Esophagus muscularis mucosa (tissue), 4 donors: ENCODE measurements around the gene TMEM60. TPM values are rescaled to one million over a fixed set of nuclear protein-coding genes. Genes with fewer than 3 reads are reported as not detected.

Experiments used
- DNase-seq: peaks from one replicate; pipeline ENCODE4 v3.0.0-alpha.2; 2017; ENCODE audit errors: extremely low spot score
- H3K27ac ChIP-seq, 4 donors: fragments of 200-600 bp; sonication (generic); replicated peaks in 1 of 4; 1 replicate in 3 of 4; 2 replicates in 1 of 4; pipeline ENCODE4 v1.5.1; 2016 to 2019; ENCODE audit warnings: mild to moderate bottlenecking in 1 of 4
- H3K27me3 ChIP-seq, 4 donors: fragments of 200-600 bp; sonication (generic); one replicate each; pipeline versions ENCODE4 v1.5.1 to v1.6.0; 2016 to 2019
- H3K36me3 ChIP-seq, 4 donors: fragments of 200-600 bp; sonication (generic); one replicate each; pipeline ENCODE4 v1.5.1; 2016 to 2019
- H3K4me1 ChIP-seq, 4 donors: fragments of 200-600 bp; sonication (generic); one replicate each; pipeline ENCODE4 v1.5.1; 2016 to 2019
- H3K4me3 ChIP-seq, 4 donors: fragments of 200-600 bp; sonication (generic); 1 replicate in 2 of 4; 2 replicates in 2 of 4; pipeline ENCODE4 v1.5.1; 2016 to 2019; ENCODE audit warnings: mild to moderate bottlenecking in 4 of 4, moderate library complexity in 1 of 4
- H3K9me3 ChIP-seq, 4 donors: fragments of 200-600 bp; sonication (generic); 1 replicate in 3 of 4; 2 replicates in 1 of 4; pipeline ENCODE4 v1.5.1; 2016 to 2019
- EP300 ChIP-seq: sonication (generic); formaldehyde crosslinking; IDR thresholded peaks from one replicate; pipeline ENCODE4 v1.6.1; 2017; ENCODE audit warnings: antibody characterized with exemption
- POLR2A ChIP-seq: fragments of 450-650 bp; IDR thresholded peaks from one replicate; pipeline ENCODE4 v1.6.1; 2017; ENCODE audit warnings: antibody characterized with exemption, moderate library complexity, mild to moderate bottlenecking, low read depth
- POLR2AphosphoS5 ChIP-seq, 2 donors: sonication (generic); formaldehyde crosslinking; IDR thresholded peaks; one replicate each; pipeline ENCODE4 v1.6.1; 2017; ENCODE audit warnings: antibody characterized with exemption in 2 of 2
- WGBS: methylation state at CpG from one replicate; pipeline ENCODE4 v1.1.5; 2018; 5-methylcytosine and 5-hydroxymethylcytosine counted together
- intact Hi-C: fragments of 100-400 bp; cut with DNase I; formaldehyde crosslinking; loops from one replicate; pipeline ENCODE4 v1.15.1; 2023
- total RNA-seq, 4 donors: library from RNA; depleted of rRNA; stranded (reverse); fragments of >200 nt; gene quantifications; one replicate each; pipeline versions ENCODE4 v1.1.0 to v1.2.1, GENCODE V29; 2016
- TF ChIP-seq, protein P1 (sequence below), 3 experiments: fragments of 200-600 bp in 2 of 3; fragments of 450-650 bp in 1 of 3; sonication (generic) in 2 of 3; IDR thresholded peaks; one replicate each; pipeline ENCODE4 v1.5.1; 2017 to 2019; ENCODE audit warnings: antibody characterized with exemption in 3 of 3, mild to moderate bottlenecking in 2 of 3, moderate library complexity in 1 of 3

Gene TMEM60
- total RNA-seq, 4 donors from 2014 or later = 9.6 to 15.9 (median 12.7) TPM

DNA sequence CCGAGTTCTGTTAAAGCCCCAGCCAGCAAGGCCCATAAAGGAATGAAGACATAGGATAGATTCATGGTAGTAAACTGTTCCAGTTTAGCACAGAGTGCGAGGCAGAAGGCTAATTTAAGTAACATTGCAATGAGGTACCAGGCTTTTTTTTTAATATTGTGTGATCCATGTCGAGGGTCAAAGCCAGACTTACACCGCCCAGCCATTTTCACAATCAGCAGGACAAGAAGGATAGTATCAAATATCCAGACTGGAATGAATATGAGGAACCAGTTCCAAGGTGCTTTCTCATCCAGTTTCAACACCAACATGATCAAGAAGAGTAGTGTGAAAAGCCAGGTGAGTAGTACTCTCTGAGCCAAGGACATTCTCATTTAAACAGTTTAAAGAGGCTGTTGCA, 4.2 kb downstream of the TMEM60 start:
- intact Hi-C loops = loop anchor here (10.0 kb wide), 1 partner anchor 259 kb away; the partner anchor contains the start of gene PTPN12
- no peak for DNase-seq
- 90% methylated on average over 4 of the region's 4 CpGs for WGBS
- no peaks in the 10 kb centered on the region for H3K27me3 ChIP-seq
- no peaks in the 10 kb centered on the region for H3K9me3 ChIP-seq
- peaks cover 24 to 36% (median 31%) of the 10 kb centered on the region in 4 donors for H3K4me1 ChIP-seq
- H3K36me3 ChIP-seq = peaks cover 0 to 19% (median 4%) of the 10 kb centered on the region in 4 donors
- H3K27ac ChIP-seq = no peak overlapping the region
- no peak for TF ChIP-seq EP300
- TF ChIP-seq POLR2AphosphoS5 (IDR thresholded peaks at IDR 0.05) = no peak
- TF ChIP-seq POLR2A = no peak
- TF ChIP-seq, protein P1, sequence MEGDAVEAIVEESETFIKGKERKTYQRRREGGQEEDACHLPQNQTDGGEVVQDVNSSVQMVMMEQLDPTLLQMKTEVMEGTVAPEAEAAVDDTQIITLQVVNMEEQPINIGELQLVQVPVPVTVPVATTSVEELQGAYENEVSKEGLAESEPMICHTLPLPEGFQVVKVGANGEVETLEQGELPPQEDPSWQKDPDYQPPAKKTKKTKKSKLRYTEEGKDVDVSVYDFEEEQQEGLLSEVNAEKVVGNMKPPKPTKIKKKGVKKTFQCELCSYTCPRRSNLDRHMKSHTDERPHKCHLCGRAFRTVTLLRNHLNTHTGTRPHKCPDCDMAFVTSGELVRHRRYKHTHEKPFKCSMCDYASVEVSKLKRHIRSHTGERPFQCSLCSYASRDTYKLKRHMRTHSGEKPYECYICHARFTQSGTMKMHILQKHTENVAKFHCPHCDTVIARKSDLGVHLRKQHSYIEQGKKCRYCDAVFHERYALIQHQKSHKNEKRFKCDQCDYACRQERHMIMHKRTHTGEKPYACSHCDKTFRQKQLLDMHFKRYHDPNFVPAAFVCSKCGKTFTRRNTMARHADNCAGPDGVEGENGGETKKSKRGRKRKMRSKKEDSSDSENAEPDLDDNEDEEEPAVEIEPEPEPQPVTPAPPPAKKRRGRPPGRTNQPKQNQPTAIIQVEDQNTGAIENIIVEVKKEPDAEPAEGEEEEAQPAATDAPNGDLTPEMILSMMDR (IDR thresholded peaks at IDR 0.05) = no peak
- H3K4me3 ChIP-seq = no peak overlapping the region

DNA sequence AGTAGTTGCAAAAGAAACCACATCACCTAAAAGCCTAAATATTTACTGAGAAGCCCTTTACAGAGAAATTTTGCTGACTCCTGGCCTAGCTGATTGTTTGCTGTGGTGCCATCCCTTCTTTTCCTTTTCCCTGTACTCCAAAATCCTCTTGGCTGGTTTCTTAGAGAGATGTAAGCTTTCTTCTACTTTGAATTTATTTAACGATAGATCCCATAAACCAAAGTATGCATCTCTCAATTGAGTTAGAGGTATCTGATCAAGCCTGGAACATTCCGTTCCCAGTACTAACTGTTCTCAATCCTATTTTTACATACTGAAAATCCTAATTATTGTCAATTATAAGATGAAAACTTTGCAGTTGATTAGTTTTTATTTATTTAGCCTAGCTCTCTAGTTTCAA, 6.3 kb downstream of the TMEM60 start:
- H3K9me3 ChIP-seq = no peaks in the 10 kb centered on the region
- no peak overlapping the region for H3K27ac ChIP-seq
- H3K4me3 ChIP-seq = no peak overlapping the region
- DNase-seq = no peak
- no peaks in the 10 kb centered on the region for H3K27me3 ChIP-seq
- H3K36me3 ChIP-seq = peaks cover 0 to 19% (median 4%) of the 10 kb centered on the region in 4 donors
- 91% methylated on average over 2 of the region's 2 CpGs for WGBS
- intact Hi-C loops = loop anchor here (10.0 kb wide), 1 partner anchor 257 kb away; the partner anchor contains the start of gene PTPN12
- H3K4me1 ChIP-seq = peaks cover 17 to 29% (median 24%) of the 10 kb centered on the region in 4 donors
- TF ChIP-seq POLR2AphosphoS5 (IDR thresholded peaks at IDR 0.05) (no peak), EP300 (no peak), POLR2A (no peak)
- TF ChIP-seq, protein P1 (IDR thresholded peaks at IDR 0.05) = no peak

DNA sequence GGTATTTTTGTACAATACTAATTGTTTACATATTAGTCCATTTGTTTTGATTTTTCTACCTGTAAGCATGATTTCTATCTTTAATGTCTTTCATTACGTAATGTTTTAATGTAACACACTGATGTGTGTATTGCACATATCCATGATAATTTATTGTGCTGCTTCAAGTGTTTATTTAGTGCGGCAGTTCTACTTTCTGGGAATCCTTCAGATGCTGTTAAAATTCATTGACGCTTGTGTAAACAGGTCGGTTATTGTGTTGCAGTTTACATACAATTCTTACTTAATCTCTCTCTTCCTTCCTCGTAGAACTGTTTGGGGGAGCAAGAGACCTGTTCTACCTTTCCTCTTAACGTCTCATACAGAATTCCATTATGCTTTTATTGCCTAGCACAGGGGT, 6.9 kb downstream of the TMEM60 start:
- Histone ChIP-seq H3K4me1 (peaks cover 11 to 22% (median 18%) of the 10 kb centered on the region in 4 donors), H3K27me3 (no peaks in the 10 kb centered on the region), H3K9me3 (no peaks in the 10 kb centered on the region), H3K4me3 (no peak overlapping the region), H3K27ac (no peak overlapping the region), H3K36me3 (peaks cover 0 to 19% (median 4%) of the 10 kb centered on the region in 4 donors)
- intact Hi-C loops = loop anchor here (10.0 kb wide), 1 partner anchor 257 kb away; the partner anchor contains the start of gene PTPN12
- 83% methylated on average over 6 of the region's 6 CpGs for WGBS
- DNase-seq = no peak
- TF ChIP-seq POLR2AphosphoS5 (IDR thresholded peaks at IDR 0.05) (no peak), POLR2A (no peak), EP300 (no peak)
- TF ChIP-seq, protein P1 (IDR thresholded peaks at IDR 0.05) = no peak

DNA sequence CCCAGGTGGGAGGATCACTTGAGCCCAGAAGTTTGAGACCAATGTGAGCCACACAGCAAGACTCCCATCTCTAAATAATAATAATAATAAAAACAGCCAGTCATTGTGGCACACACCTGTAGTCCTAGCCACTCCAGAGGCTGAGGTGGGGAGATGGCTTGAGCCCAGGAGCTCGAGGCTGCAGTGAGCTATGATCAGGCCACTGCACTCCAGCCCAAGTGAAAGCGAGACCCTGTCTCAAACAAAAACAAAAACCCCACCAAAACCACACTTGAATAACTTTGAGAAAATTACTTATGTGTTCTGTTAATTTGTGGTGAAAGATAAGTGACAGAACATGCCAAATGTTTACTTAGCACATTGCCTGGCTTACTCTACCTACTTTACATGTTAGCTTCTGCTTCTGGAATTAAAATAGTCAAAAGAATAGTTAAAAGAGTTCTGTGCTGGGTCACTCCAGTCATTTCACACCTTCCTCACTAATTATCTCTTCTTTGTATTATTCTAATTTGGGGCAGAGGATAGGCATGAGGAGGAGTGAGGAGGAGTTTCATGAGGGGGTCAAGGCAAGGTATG, 9.8 kb downstream of the TMEM60 start:
- DNase-seq = no peak
- no peak overlapping the region for H3K27ac ChIP-seq
- TF ChIP-seq EP300 (no peak), POLR2AphosphoS5 (IDR thresholded peaks at IDR 0.05) (no peak), POLR2A (no peak)
- TF ChIP-seq, protein P1 (IDR thresholded peaks at IDR 0.05) = no peak
- peaks cover 0 to 11% (median 2%) of the 10 kb centered on the region in 4 donors for H3K36me3 ChIP-seq
- H3K4me3 ChIP-seq = no peak overlapping the region
- WGBS = 89% methylated on average over 2 of the region's 2 CpGs
- intact Hi-C loops = no loop called here
- H3K9me3 ChIP-seq = no peaks in the 10 kb centered on the region
- peaks cover 0 to 3% (median 0%) of the 10 kb centered on the region in 4 donors for H3K4me1 ChIP-seq
- no peaks in the 10 kb centered on the region for H3K27me3 ChIP-seq

DNA sequence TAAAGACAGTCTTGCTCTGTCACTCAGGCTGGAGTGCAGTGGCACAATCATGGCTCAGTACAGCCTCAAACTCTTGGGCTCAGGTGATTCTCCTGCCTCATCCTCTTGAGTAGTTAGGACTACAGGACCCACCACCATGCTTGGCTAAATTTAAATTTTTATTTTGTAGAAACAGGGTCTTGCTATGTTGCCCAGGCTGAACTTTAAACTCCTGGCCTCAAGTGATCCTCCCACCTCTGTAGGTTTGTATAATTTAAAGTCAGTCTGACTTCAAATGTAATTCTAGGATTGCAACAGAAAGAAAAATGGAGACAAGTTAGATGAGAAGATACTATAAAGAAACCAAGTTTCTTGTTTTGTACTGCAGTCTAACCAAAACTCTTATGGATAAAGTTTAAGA, 11.5 kb downstream of the TMEM60 start:
- DNase-seq = no peak
- intact Hi-C loops = no loop called here
- Histone ChIP-seq H3K27ac (no peak overlapping the region), H3K36me3 (peaks cover 0 to 8% (median 3%) of the 10 kb centered on the region in 4 donors), H3K9me3 (no peaks in the 10 kb centered on the region), H3K4me1 (no peaks in the 10 kb centered on the region), H3K27me3 (no peaks in the 10 kb centered on the region), H3K4me3 (no peak overlapping the region)
- TF ChIP-seq POLR2A (no peak), EP300 (no peak), POLR2AphosphoS5 (IDR thresholded peaks at IDR 0.05) (no peak)
- TF ChIP-seq, protein P1 (IDR thresholded peaks at IDR 0.05) = no peak
